Endothelial cell of umbilical vein (primary cell): Measurements from ENCODE around the gene PPEF2. TPM values are rescaled to one million over a fixed set of nuclear protein-coding genes. Genes with fewer than 3 reads are reported as not detected.

Experiments
- BruUV-seq: library from RNA; stranded (reverse); fragments of 400-500 nt; replicated peaks from 2 replicates; lab custom pipeline; 2021; lab: Mats Ljungman, UMichigan
- CTCF ChIA-PET: fragments of 300-600, 350-600 bp; sonication (Branson Sonifier 250); formaldehyde crosslinking; loops from one replicate; lab custom pipeline; 2021; ENCODE audit warnings: antibody characterized with exemption, inconsistent platforms; lab: Charles Lee
- POLR2A ChIA-PET: fragments of 300-600, 350-600 bp; sonication (Branson Sonifier 250); formaldehyde crosslinking; loops from one replicate; lab custom pipeline; 2021; ENCODE audit warnings: antibody characterized with exemption, inconsistent platforms; lab: Charles Lee
- DNase-seq: peaks from one replicate; pipeline ENCODE4 v3.0.0-alpha.2; 2011; ENCODE audit warnings: low read depth, low spot score
- FAIRE-seq: peaks from 2 replicates; lab custom pipeline; 2011; peaks lifted over from hg19 to GRCh38; lab: Jason Lieb, UNC
- H2AFZ ChIP-seq: 2 replicates; pipeline ENCODE4 v1.6.0; 2012; ENCODE audit warnings: low read depth, low read length, control low read depth, inconsistent platforms
- H3K27ac ChIP-seq: 2 replicates; pipeline ENCODE4 v1.5.1; 2011; ENCODE audit warnings: low read depth, mild to moderate bottlenecking, control low read depth, low read length, moderate library complexity; ENCODE audit not compliant: insufficient read depth
- H3K27me3 ChIP-seq, 2 experiments: 2 replicates each; pipeline versions ENCODE4 v1.6.0 to v1.6.1; 2011; ENCODE audit warnings: low read length in 2 of 2, mixed read lengths in 1 of 2; ENCODE audit not compliant: control insufficient read depth in 2 of 2, insufficient read depth in 2 of 2
- H3K36me3 ChIP-seq, 2 experiments: 2 replicates in 1 of 2; 3 replicates in 1 of 2; pipeline ENCODE4 v1.5.1; 2011; ENCODE audit warnings: low read length in 2 of 2, mild to moderate bottlenecking in 1 of 2, moderate library complexity in 1 of 2; ENCODE audit not compliant: control insufficient read depth in 2 of 2, insufficient read depth in 2 of 2; ENCODE audit errors: extremely low read depth in 1 of 2
- H3K4me1 ChIP-seq: 3 replicates; pipeline ENCODE4 v1.5.1; 2011; ENCODE audit warnings: mild to moderate bottlenecking, low read length; ENCODE audit not compliant: control insufficient read depth, insufficient read depth; ENCODE audit errors: extremely low read depth
- H3K4me2 ChIP-seq: 2 replicates; pipeline ENCODE4 v1.6.1; 2011; ENCODE audit warnings: low read length, control low read depth, mixed read lengths; ENCODE audit not compliant: insufficient read depth
- H3K4me3 ChIP-seq, 3 experiments: fragments of 200-600 bp in 1 of 3; sonication (generic), shearing (Covaris generic) in 1 of 3; replicated peaks in 1 of 3; 2 replicates each; pipeline ENCODE4 v1.5.1; 2011 to 2016; ENCODE audit warnings: control low read depth in 3 of 3, low read length in 3 of 3, mild to moderate bottlenecking in 2 of 3, inconsistent platforms in 1 of 3, low read depth in 1 of 3, moderate library complexity in 1 of 3; ENCODE audit not compliant: insufficient read depth in 1 of 3
- H3K79me2 ChIP-seq: 2 replicates; pipeline ENCODE4 v1.6.0; 2012; ENCODE audit warnings: low read length, inconsistent platforms; ENCODE audit not compliant: control insufficient read depth, insufficient read depth
- H3K9ac ChIP-seq: replicated peaks from 2 replicates; pipeline ENCODE3; 2011; ENCODE audit warnings: low read length, control low read depth; ENCODE audit not compliant: insufficient read depth; ENCODE audit errors: extremely low read depth
- H3K9me1 ChIP-seq: replicated peaks from 3 replicates; pipeline ENCODE4 v1.6.0; 2011; ENCODE audit warnings: mild to moderate bottlenecking, low read length; ENCODE audit not compliant: control insufficient read depth, insufficient read depth; ENCODE audit errors: extremely low read depth
- H3K9me3 ChIP-seq: replicated peaks from 2 replicates; pipeline ENCODE4 v1.5.1; 2012; ENCODE audit warnings: low read length, inconsistent platforms; ENCODE audit not compliant: control insufficient read depth, insufficient read depth
- H4K20me1 ChIP-seq: replicated peaks from 2 replicates; pipeline ENCODE3; 2011; ENCODE audit warnings: mild to moderate bottlenecking, low read length; ENCODE audit not compliant: control insufficient read depth, insufficient read depth; ENCODE audit errors: extremely low read depth
- CTCF ChIP-seq, 2 donors: IDR thresholded peaks; 1 replicate in 1 of 2; 2 replicates in 1 of 2; pipeline ENCODE4 v1.5.1; 2011; ENCODE audit warnings: low read length in 2 of 2, mild to moderate bottlenecking in 2 of 2, moderate library complexity in 2 of 2, control low read depth in 1 of 2, inconsistent platforms in 1 of 2, low read depth in 1 of 2; ENCODE audit not compliant: insufficient read depth in 1 of 2; ENCODE audit errors: extremely low read depth in 1 of 2
- EZH2 ChIP-seq: IDR thresholded peaks from 2 replicates; pipeline ENCODE4 v1.6.1; 2012; ENCODE audit warnings: borderline replicate concordance, low read depth, mild to moderate bottlenecking, moderate library complexity, low read length, inconsistent platforms; ENCODE audit not compliant: severe bottlenecking
- FOS ChIP-seq: IDR thresholded peaks from 2 replicates; pipeline ENCODE4 v1.6.1; 2011; ENCODE audit warnings: mild to moderate bottlenecking, low read length, moderate library complexity, borderline replicate concordance; ENCODE audit not compliant: insufficient read depth
- GATA2 ChIP-seq: IDR thresholded peaks from 2 replicates; pipeline ENCODE4 v1.7.0; 2011; ENCODE audit warnings: low read depth, mild to moderate bottlenecking, moderate library complexity, mixed read lengths, low read length; ENCODE audit not compliant: insufficient read length, insufficient read depth
- JUN ChIP-seq: IDR thresholded peaks from 2 replicates; pipeline ENCODE4 v1.6.1; 2011; ENCODE audit warnings: borderline replicate concordance, low read depth; ENCODE audit not compliant: insufficient read length, insufficient read depth
- MAX ChIP-seq: IDR thresholded peaks from 2 replicates; pipeline ENCODE4 v1.6.1; 2011; ENCODE audit not compliant: insufficient read depth, insufficient read length
- MYC ChIP-seq: IDR thresholded peaks from one replicate; pipeline ENCODE4 v1.6.1; 2011; ENCODE audit warnings: mild to moderate bottlenecking, low read depth, low read length
- POLR2AphosphoS5 ChIP-seq: IDR thresholded peaks from 2 replicates; pipeline ENCODE4 v1.6.1; 2012; ENCODE audit warnings: low read depth, mild to moderate bottlenecking, control low read depth, low read length, moderate library complexity; ENCODE audit not compliant: insufficient read depth
- dilution Hi-C: fragments of 300-500 bp; cut with MboI; formaldehyde crosslinking; loops from one replicate; pipeline ENCODE4 v1.15.0; 2019; ENCODE audit warnings: low sequenced_read_pairs; ENCODE audit not compliant: extremely low pct_ligation_motif_present
- intact Hi-C: fragments of 100-400 bp; cut with micrococcal nuclease; formaldehyde crosslinking; loops from one replicate; pipeline ENCODE4 v1.10.0; 2022
- polyA plus RNA-seq, 4 experiments: library from polyadenylated mRNA; depleted of rRNA in 3 of 4; stranded (reverse) in 3 of 4; unstranded in 1 of 4; fragments of >200 nt; gene quantifications; 2 replicates each; pipeline versions ENCODE4 v1.2.1 to v1.2.3, GENCODE V29; 2011 to 2012; ENCODE audit warnings: missing spikeins in 1 of 4
- total RNA-seq: library from RNA; stranded (reverse); gene quantifications from 2 replicates; pipeline ENCODE4 v1.2.3, GENCODE V29; 2021

PPEF2 gene
- total and polyA plus RNA-seq, 2 donors (not counting 3 experiments of a cell fraction or from before 2014, with no cell fraction given): 0.23 TPM; not detected in 1

- FAIRE-seq (no peak), DNase-seq (no peak)
- no peak for TF ChIP-seq JUN
- TF ChIP-seq POLR2AphosphoS5: no peak
- TF ChIP-seq CTCF (IDR thresholded peaks at IDR 0.05; ENCODE audit: extremely low read depth in 1 of 2, insufficient read depth in 1 of 2, low read depth in 1 of 2, low read length in 2 of 2): no peak
- TF ChIP-seq FOS: no peak
- TF ChIP-seq GATA2: no peak
- TF ChIP-seq MAX: no peak
- TF ChIP-seq MYC: no peak
- TF ChIP-seq EZH2: no peak
- no TSS peak for BruUV-seq
- no peaks in the 10 kb centered on the region for H3K27me3 ChIP-seq
- H3K9me3 ChIP-seq: no peaks in the 10 kb centered on the region
- POLR2A ChIA-PET: no interaction called here
- H3K9ac ChIP-seq: no peak overlapping the region
- no peak overlapping the region for H2AFZ ChIP-seq
- intact Hi-C loops (loop anchor here (5.0 kb wide), 1 partner anchor 147 kb away; no protein-coding TSS in a partner anchor), dilution Hi-C loops (no loop called here)
- no peak overlapping the region for H3K27ac ChIP-seq
- CTCF ChIA-PET: interaction anchor here (0.6 kb wide), 1 partner anchor 21 kb away, joined by 3 read pairs; the partner anchor contains the start of gene NAAA
- H3K36me3 ChIP-seq: peaks cover 0 to 2% of the 10 kb centered on the region in 2 experiments
- H4K20me1 ChIP-seq: no peaks in the 10 kb centered on the region
- H3K9me1 ChIP-seq: no peaks in the 10 kb centered on the region
- H3K4me2 ChIP-seq: no peak overlapping the region
- no peaks in the 10 kb centered on the region for H3K4me1 ChIP-seq
- no peak overlapping the region for H3K4me3 ChIP-seq
- no peaks in the 10 kb centered on the region for H3K79me2 ChIP-seq
Observed at GRCh38 chr4:75919920-75920319, 17.7 kb upstream of the PPEF2 start.
